ENCODE data around the gene KCNAB2.
A peak's percentile ranks its signal among the peaks of the same experiment; 100 is the strongest.

Gene KCNAB2

DNA sequence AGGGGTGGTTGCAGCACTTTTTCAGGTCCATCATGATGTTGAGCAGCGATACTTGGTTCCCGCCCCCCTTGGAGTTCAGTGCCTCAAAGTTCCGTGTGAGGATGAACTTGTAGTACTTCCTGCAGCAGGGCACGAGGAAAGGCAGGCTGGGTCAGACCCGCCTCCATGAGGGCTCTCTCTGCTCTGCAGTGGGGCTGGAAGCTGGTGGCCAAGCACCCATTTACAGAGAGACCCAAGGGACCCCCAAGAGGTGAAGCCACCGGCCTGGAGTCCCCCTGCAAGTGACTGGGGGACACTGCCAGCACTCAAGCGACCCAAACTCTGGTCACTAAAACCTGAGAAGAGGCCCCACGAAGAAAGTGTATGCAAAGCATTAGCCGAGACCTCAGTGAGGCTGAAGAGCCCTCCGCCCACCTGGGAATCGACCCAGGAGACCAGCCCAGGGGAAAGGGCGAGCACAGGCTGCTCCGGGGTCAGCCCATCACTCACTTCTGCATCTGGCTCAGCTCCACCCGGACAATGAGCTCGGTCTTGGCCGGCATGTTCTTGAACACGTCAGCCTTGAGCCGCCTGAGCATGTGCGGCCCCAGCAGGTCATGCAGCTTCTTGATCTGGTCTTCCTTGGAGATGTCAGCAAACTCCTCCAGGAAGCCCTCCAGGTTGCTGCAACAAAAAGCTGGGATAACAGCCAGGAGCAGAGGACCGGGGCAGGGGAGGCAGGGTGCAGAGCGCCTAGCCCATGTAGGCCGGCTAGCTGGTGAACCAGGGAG lies 89.2 kb downstream of the KCNAB2 start:
- DNase-seq: no peak

GRCh38 chr1:6136516-6137220 lies 91.0 kb downstream of the KCNAB2 start:
- no peak for DNase-seq

DNA sequence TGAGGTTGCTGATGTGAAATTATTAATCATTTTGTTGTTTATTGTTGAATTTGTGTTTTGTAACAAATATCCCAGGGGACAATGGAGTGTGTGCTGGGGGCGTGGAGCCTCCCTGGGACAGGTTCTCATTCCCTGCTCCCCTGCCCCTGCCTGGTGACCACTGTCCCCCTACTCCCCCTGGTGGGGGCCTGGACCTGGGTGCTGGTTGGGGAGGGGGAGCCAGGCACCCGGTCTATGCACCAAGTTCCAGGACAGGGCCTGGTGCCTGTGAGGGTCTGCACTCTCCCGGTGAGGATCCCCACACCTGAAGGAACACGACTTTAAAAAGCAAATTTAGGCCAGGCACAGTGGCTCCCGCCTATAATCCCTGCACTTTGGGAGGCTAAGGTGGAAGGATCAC lies 92.1 kb downstream of the KCNAB2 start:
- no peak for DNase-seq

DNA sequence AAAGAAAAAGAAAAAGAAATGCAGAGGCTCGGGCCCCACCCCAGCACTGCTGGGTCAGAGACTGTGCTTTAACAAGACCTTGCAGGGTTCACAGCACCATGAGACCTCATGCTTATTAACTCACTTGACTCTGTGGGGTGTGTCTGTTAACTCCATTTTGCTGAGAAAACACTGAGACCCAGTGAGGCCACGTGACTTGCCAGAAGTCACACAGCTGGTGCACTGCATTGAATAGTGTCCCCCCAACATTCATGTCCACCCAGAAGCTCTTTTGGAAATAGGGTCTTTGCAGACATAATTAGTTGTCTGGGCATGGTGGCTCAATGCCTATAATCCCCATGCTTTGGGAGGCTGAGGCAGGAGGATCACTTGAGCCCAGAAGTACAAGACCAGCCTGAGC lies 94.7 kb downstream of the KCNAB2 start:
- no peak for DNase-seq

GRCh38 chr1:6141592-6141991 lies 95.9 kb downstream of the KCNAB2 start:
- DNase-seq: no peak

DNA sequence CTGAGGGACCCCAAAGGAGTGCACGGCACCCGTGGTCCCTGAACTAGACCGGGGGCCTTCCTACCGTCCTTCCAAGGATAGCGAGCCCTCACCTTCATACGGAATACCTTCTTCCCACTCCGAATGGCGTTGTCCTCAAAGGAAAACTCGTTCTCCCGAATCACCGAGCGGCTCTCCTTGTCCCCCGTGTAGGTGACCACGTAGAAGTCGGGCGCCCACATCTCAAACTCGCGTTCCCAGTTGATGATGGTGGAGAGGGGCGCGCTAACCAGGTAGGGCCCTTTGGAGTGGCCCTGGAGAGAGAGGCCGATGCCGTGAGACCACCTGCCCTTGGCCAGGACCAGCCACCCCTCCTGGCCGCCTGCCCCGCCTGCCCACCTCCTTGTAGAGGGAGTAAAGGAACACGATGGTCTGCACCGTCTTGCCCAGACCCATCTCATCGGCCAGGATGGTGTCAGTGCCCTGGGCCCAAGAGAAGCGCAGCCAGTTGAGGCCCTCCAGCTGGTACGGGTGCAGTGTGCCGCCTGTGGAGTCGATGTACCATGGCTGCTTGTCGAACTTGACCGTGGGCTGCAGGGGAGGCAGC lies 96.4 kb downstream of the KCNAB2 start:
- DNase-seq: no peak

DNA sequence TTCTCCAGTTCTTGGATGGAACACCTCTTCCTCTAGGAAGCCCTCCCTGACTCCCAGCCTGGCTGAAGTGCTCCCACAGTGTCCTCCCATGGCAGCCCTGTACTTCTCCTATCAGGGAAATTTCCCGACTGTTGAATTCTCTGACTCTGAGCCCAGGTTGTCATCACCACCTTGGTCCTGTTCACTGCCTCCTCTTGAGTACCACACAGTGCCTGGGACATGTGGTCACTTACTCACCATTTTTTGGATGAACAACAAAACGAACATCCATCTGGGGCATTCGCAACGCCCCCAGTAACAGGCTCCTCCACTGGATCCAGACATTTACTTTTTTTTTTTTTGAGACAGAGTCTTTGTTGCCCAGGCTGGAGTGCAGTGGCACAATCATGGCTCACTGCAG lies 97.0 kb downstream of the KCNAB2 start:
- no peak for DNase-seq

GRCh38 chr1:6143395-6143794 lies 97.7 kb downstream of the KCNAB2 start:
- no peak for DNase-seq

- DNase-seq: no peak
These were observed 98.5 kb downstream of the KCNAB2 start for GRCh38 chr1:6144175-6144574.

- no peak for DNase-seq
These were observed 99.1 kb downstream of the KCNAB2 start for GRCh38 chr1:6144647-6145395.

- DNase-seq: no peak
These were observed 99.7 kb downstream of the KCNAB2 start for GRCh38 chr1:6145396-6145750.

- DNase-seq: no peak
These were observed 100.2 kb downstream of the KCNAB2 start for GRCh38 chr1:6145864-6146410.

- DNase-seq: peak; percentile 81
These were observed 103.0 kb downstream of the KCNAB2 start for GRCh38 chr1:6148497-6149241.

GRCh38 chr1:6149597-6149996 lies 103.9 kb downstream of the KCNAB2 start:
- DNase-seq: no peak

DNA sequence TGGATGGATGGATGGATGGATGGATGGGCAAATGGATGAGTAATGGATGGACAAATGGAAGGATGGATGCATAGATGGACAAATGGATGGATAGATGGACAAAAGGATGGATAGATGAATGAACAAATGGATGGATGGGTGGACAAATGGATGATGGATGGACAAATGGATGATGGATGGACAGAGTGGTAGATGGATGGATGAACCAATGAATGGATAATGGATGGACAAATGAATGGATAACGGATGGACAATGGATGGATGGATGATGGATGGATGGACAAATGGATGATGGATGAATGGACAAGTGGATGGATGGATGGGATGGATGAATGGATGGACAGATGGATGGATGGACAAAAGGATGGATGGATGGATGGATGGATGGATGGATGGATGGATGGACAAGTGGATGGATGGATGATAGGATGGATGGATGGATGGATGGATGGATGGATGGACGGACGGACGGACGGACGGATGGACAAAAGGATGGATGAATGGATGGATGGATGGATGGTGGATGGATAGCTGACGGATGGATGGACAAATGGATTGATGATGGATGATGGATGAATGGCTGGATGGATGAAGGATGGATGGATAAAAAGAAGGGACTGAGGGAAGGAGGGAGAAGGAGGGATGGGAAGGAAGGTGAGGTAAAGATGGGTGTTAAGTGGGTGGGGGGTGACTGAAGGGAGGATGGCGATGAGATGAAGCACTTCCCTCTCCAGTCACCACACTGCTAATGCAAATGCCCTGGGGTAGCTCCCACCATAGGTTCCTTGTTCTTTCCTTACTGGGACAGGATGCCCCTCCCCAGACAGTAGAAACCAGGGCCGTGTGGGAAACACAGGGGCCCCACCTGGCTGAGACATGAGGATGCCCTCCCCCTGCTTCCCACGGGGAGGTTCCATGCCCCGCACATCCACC lies 104.6 kb downstream of the KCNAB2 start:
- no peak for DNase-seq

Data from NCI-H146 (cell line).